H54 (cell line): ENCODE measurements around the gene ZSCAN5A.

ENCODE experiments used
- DNase-seq: peaks from one replicate; pipeline ENCODE4 v3.0.0; 2011; ENCODE audit warnings: low spot score, mixed read lengths; ENCODE audit not compliant: insufficient read length
- FAIRE-seq: peaks from 3 replicates; lab custom pipeline; 2011; peaks lifted over from hg19 to GRCh38; lab: Jason Lieb, UNC
- POLR2A ChIP-seq: IDR thresholded peaks from 2 replicates; pipeline ENCODE4 v1.6.1; 2011; ENCODE audit warnings: low read depth, mild to moderate bottlenecking, low read length

Gene ZSCAN5A

GRCh38 chr19:56306016-56306415 lies 8.6 kb downstream of the ZSCAN5A start:
- no peak for FAIRE-seq
- DNase-seq, result no peak

GRCh38 chr19:56304243-56304642 lies 10.4 kb downstream of the ZSCAN5A start:
- DNase-seq (no peak), FAIRE-seq (no peak)
- TF ChIP-seq POLR2A, result no peak

More at GRCh38 chr19:56306016-56306415, 8.6 kb downstream of the ZSCAN5A start:
- TF ChIP-seq POLR2A, result no peak

GRCh38 chr19:56301886-56302620 lies 12.6 kb downstream of the ZSCAN5A start:
- DNase-seq, result no peak
- no peak for FAIRE-seq
- TF ChIP-seq POLR2A, result no peak

GRCh38 chr19:56301155-56301554 lies 13.5 kb downstream of the ZSCAN5A start:
- FAIRE-seq (no peak), DNase-seq (no peak)
- no peak for TF ChIP-seq POLR2A

GRCh38 chr19:56299688-56300087 lies 15.0 kb downstream of the ZSCAN5A start:
- DNase-seq, result no peak
- FAIRE-seq, result no peak
- TF ChIP-seq POLR2A, result no peak

- no peak for FAIRE-seq
- DNase-seq, result no peak
- no peak for TF ChIP-seq POLR2A
These were observed 17.6 kb downstream of the ZSCAN5A start for GRCh38 chr19:56297010-56297409.

- FAIRE-seq, result no peak
- no peak for DNase-seq
- TF ChIP-seq POLR2A, result no peak
These were observed 18.8 kb downstream of the ZSCAN5A start for GRCh38 chr19:56295531-56296455.

GRCh38 chr19:56294549-56294948 lies 20.1 kb downstream of the ZSCAN5A start:
- FAIRE-seq, result no peak
- TF ChIP-seq POLR2A, result no peak
- peak; percentile 29 for DNase-seq

- FAIRE-seq, result no peak
- DNase-seq, result no peak
- no peak for TF ChIP-seq POLR2A
These were observed 22.8 kb downstream of the ZSCAN5A start for GRCh38 chr19:56291867-56292266.

GRCh38 chr19:56290104-56290503 lies 24.5 kb downstream of the ZSCAN5A start:
- DNase-seq (no peak), FAIRE-seq (no peak)
- TF ChIP-seq POLR2A, result no peak

GRCh38 chr19:56284746-56285145 lies 29.9 kb downstream of the ZSCAN5A start:
- FAIRE-seq (no peak), DNase-seq (no peak)
- no peak for TF ChIP-seq POLR2A

GRCh38 chr19:56282809-56283208 lies 31.8 kb downstream of the ZSCAN5A start:
- FAIRE-seq (no peak), DNase-seq (no peak)
- TF ChIP-seq POLR2A, result no peak

GRCh38 chr19:56273563-56274117 lies 41.0 kb downstream of the ZSCAN5A start:
- FAIRE-seq (no peak), DNase-seq (peak; percentile 70)
- no peak for TF ChIP-seq POLR2A
